HepG2 (cell line): ENCODE measurements around the gene MBD5. TPM values are rescaled to one million over a fixed set of nuclear protein-coding genes. Genes with fewer than 3 reads are reported as not detected.

Experiments used
- ATAC-seq: fragments of 200-7000 bp; cut with Tn5 transposase; 3 replicates; pipeline ENCODE4 v1.9.1; 2020; ENCODE audit warnings: mild to moderate bottlenecking, moderate library complexity
- BruUV-seq: library from RNA; stranded (reverse); fragments of 400-500 nt; replicated peaks from 2 replicates; lab custom pipeline; 2021; lab: Mats Ljungman, UMichigan
- CTCF ChIA-PET: fragments of 300-600 bp; formaldehyde crosslinking; extraction: SDS; loops from one replicate; lab custom pipeline; 2021; ENCODE audit warnings: low total read pairs, inconsistent platforms, low intra/inter-chr PET ratio; lab: Yijun Ruan, JAX
- POLR2A ChIA-PET: fragments of 350-600 bp; sonication (Branson Sonifier 250); formaldehyde crosslinking; loops from one replicate; lab custom pipeline; 2020; ENCODE audit warnings: antibody characterized with exemption, inconsistent platforms; lab: Yijun Ruan, JAX
- DNase-seq: peaks from one replicate; pipeline ENCODE4 v3.0.0-alpha.2; 2015; ENCODE audit warnings: low spot score
- FAIRE-seq: peaks from 3 replicates; lab custom pipeline; 2011; peaks lifted over from hg19 to GRCh38; lab: Jason Lieb, UNC
- H2AFZ ChIP-seq: one replicate; pipeline ENCODE4 v1.6.1; 2011; ENCODE audit warnings: low read length, inconsistent platforms
- H3K27ac ChIP-seq: fragments of 300-600 bp; 3 replicates; pipeline ENCODE4 v1.8.0; 2011; ENCODE audit warnings: mixed run types, mild to moderate bottlenecking, mixed read lengths, low read length, inconsistent platforms; ENCODE audit not compliant: insufficient read depth; ENCODE audit errors: extremely low read length
- H3K27me3 ChIP-seq, 2 experiments: fragments of 200-600 bp in 1 of 2; 2 replicates in 1 of 2; 3 replicates in 1 of 2; pipeline versions ENCODE4 v1.6.0 to v1.8.0; 2011; ENCODE audit warnings: low read length in 2 of 2, mild to moderate bottlenecking in 2 of 2, moderate library complexity in 2 of 2, inconsistent platforms in 1 of 2; ENCODE audit not compliant: insufficient read depth in 2 of 2, control insufficient read depth in 1 of 2
- H3K36me3 ChIP-seq, 2 experiments: fragments of 200-600 bp in 1 of 2; replicated peaks in 1 of 2; 2 replicates in 1 of 2; 3 replicates in 1 of 2; pipeline versions ENCODE4 v1.5.1 to v1.8.0; 2011; ENCODE audit warnings: low read length in 2 of 2, inconsistent platforms in 1 of 2; ENCODE audit not compliant: insufficient read depth in 2 of 2, control insufficient read depth in 1 of 2
- H3K4me1 ChIP-seq: 2 replicates; pipeline ENCODE4 v1.5.1; 2012; ENCODE audit warnings: low read length, inconsistent platforms; ENCODE audit not compliant: insufficient read depth
- H3K4me2 ChIP-seq: 2 replicates; pipeline ENCODE4 v1.6.0; 2011; ENCODE audit warnings: low read depth, low read length, inconsistent platforms
- H3K4me3 ChIP-seq, 3 experiments: fragments of 200-600 bp in 1 of 3; sonication (generic), shearing (Covaris generic) in 1 of 3; replicated peaks in 1 of 3; 2 replicates each; pipeline ENCODE4 v1.5.1; 2011 to 2016; ENCODE audit warnings: low read length in 3 of 3, inconsistent platforms in 2 of 3, low read depth in 2 of 3, mild to moderate bottlenecking in 2 of 3, control low read depth in 1 of 3, mixed read lengths in 1 of 3; ENCODE audit not compliant: insufficient read depth in 1 of 3
- H3K79me2 ChIP-seq: one replicate; pipeline ENCODE4 v1.6.1; 2011; ENCODE audit warnings: low read length, inconsistent platforms; ENCODE audit not compliant: insufficient read depth
- H3K9ac ChIP-seq: 2 replicates; pipeline ENCODE4 v1.6.0; 2011; ENCODE audit warnings: mild to moderate bottlenecking, low read depth, low read length, inconsistent platforms; ENCODE audit not compliant: insufficient read depth
- H3K9me3 ChIP-seq: 2 replicates; pipeline ENCODE4 v1.5.1; 2012; ENCODE audit warnings: mild to moderate bottlenecking, low read length
- H4K20me1 ChIP-seq: 2 replicates; pipeline ENCODE4 v1.6.0; 2011; ENCODE audit warnings: inconsistent platforms, mild to moderate bottlenecking, low read length, moderate library complexity; ENCODE audit not compliant: insufficient read depth
- CENPX ChIP-seq: sonication (generic); formaldehyde crosslinking; IDR thresholded peaks from 2 replicates; pipeline ENCODE4 v1.9.0; 2021; ENCODE audit warnings: mild to moderate bottlenecking, missing genetic modification reagents, moderate library complexity
- MYC ChIP-seq: sonication (generic); formaldehyde crosslinking; IDR thresholded peaks from 2 replicates; pipeline ENCODE4 v1.9.0; 2021; ENCODE audit warnings: missing genetic modification reagents, borderline replicate concordance
- NFYC ChIP-seq: IDR thresholded peaks from 2 replicates; pipeline ENCODE4 v1.6.1; 2016; ENCODE audit warnings: missing genetic modification reagents, missing compliant biosample characterization
- RFX3 ChIP-seq: IDR thresholded peaks from 2 replicates; pipeline ENCODE4 v1.6.1; 2016; ENCODE audit warnings: missing biosample characterization, missing genetic modification reagents
- SRF ChIP-seq: IDR thresholded peaks from 2 replicates; pipeline ENCODE4 v1.6.1; 2011; ENCODE audit warnings: mild to moderate bottlenecking, low read depth, low read length, moderate library complexity
- YEATS4 ChIP-seq: sonication (generic); formaldehyde crosslinking; IDR thresholded peaks from 2 replicates; pipeline ENCODE4 v1.4.0; 2020; ENCODE audit warnings: missing genetic modification reagents, borderline replicate concordance
- ZEB1 ChIP-seq: IDR thresholded peaks from 2 replicates; pipeline ENCODE4 v1.6.1; 2012; ENCODE audit warnings: mild to moderate bottlenecking, low read depth, inconsistent platforms; ENCODE audit not compliant: insufficient replicate concordance
- ZFP82 ChIP-seq: sonication (generic); formaldehyde crosslinking; IDR thresholded peaks from 2 replicates; pipeline ENCODE4 v1.5.1; 2020; ENCODE audit warnings: mild to moderate bottlenecking, missing genetic modification reagents, borderline replicate concordance
- ZSCAN25 ChIP-seq: sonication (generic); formaldehyde crosslinking; IDR thresholded peaks from 2 replicates; pipeline ENCODE4 v1.8.0; 2022; ENCODE audit warnings: mild to moderate bottlenecking, missing genetic modification reagents
- WGBS: methylation state at CpG from one replicate; pipeline ENCODE4 v1.1.6; 2017; ENCODE audit warnings: low lambda C conversion rate; 5-methylcytosine and 5-hydroxymethylcytosine counted together
- in situ Hi-C: cut with HindIII; loops from 2 replicates; pipeline ENCODE4 v1.10.0; 2017; ENCODE audit warnings: low pct_unique_long_range_greater_than_20kb; ENCODE audit not compliant: extremely low pct_ligation_motif_present
- intact Hi-C: fragments of 100-400 bp; cut with micrococcal nuclease; formaldehyde crosslinking; loops from one replicate; pipeline ENCODE4 v1.10.0; 2022; ENCODE audit not compliant: unreplicated experiment
- polyA plus RNA-seq, 8 experiments: library from polyadenylated mRNA; depleted of rRNA in 3 of 8; stranded (reverse) in 7 of 8; unstranded in 1 of 8; fragments of >200 nt; fragmentation: Illumina TruSeq in 4 of 8; extraction: Trizol in 4 of 8; gene quantifications; 2 replicates each; pipeline versions ENCODE4 v1.2.1 to v1.2.3, GENCODE V29; 2011 to 2016; ENCODE audit warnings: low read depth in 4 of 8, missing spikeins in 1 of 8, mixed read lengths in 1 of 8; ENCODE audit not compliant: insufficient read depth in 1 of 8
- total RNA-seq, 5 experiments: library from RNA; depleted of rRNA; stranded (reverse); fragments of >200 nt; fragmentation: Illumina TruSeq; extraction: Trizol; gene quantifications; 2 replicates each; pipeline ENCODE4 v1.2.3, GENCODE V29; 2016; ENCODE audit warnings: low read depth in 1 of 5
- TF ChIP-seq, protein P1 (sequence below): sonication (generic); formaldehyde crosslinking; IDR thresholded peaks from 2 replicates; pipeline ENCODE4 v1.5.0; 2020; ENCODE audit warnings: missing genetic modification reagents
- TF ChIP-seq, protein P2 (sequence below): sonication (generic); formaldehyde crosslinking; IDR thresholded peaks from 2 replicates; pipeline ENCODE4 v1.5.0; 2020; ENCODE audit warnings: missing genetic modification reagents
- TF ChIP-seq, protein P3 (sequence below): sonication (generic); formaldehyde crosslinking; IDR thresholded peaks from 2 replicates; pipeline ENCODE4 v1.8.0; 2022; ENCODE audit warnings: low read depth, missing genetic modification reagents
- TF ChIP-seq, protein P4 (sequence below): sonication (generic); formaldehyde crosslinking; IDR thresholded peaks from 2 replicates; pipeline ENCODE4 v1.4.0; 2020; ENCODE audit warnings: missing genetic modification reagents, borderline replicate concordance
- TF ChIP-seq, protein P5 (sequence below): IDR thresholded peaks from 2 replicates; pipeline ENCODE4 v1.6.1; 2012; ENCODE audit warnings: inconsistent platforms
- TF ChIP-seq, protein P6 (sequence below): sonication (generic); formaldehyde crosslinking; IDR thresholded peaks from 2 replicates; pipeline ENCODE4 v1.4.0; 2020; ENCODE audit warnings: mild to moderate bottlenecking, missing genetic modification reagents
- TF ChIP-seq, protein P7 (sequence below): sonication (generic); formaldehyde crosslinking; IDR thresholded peaks from 2 replicates; pipeline ENCODE4 v1.8.1; 2022; ENCODE audit warnings: mild to moderate bottlenecking, missing genetic modification reagents

MBD5 gene
- total and polyA plus RNA-seq, 2 of the 13 experiments (the other 11 are each of a cell fraction or from before 2014, with no cell fraction given), result 13.5 to 26.4 TPM

DNA sequence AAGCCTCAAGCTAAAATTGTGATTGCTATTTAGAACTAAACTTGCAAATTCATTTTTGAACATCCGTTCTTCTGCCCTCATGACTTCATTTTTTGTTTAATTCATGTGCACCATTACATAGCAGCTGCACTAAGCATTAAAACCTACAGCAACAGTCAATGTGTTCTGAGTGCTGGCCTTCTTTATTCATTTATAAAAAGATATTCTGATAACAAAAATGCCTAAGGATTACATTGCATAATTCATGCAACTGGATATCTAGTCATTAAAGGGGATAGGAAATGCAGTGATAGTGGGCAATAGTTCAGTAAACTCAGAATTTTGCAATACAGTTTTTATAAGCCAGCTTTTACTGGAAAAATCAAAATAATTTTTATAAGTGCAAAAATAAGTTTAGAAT, 329.3 kb downstream of the MBD5 start:
- in situ Hi-C loops, result no loop called here
- no peak for FAIRE-seq
- no peak overlapping the region for H3K27ac ChIP-seq
- WGBS, result 81% methylated on average over 1 of the region's 1 CpG
- no peaks in the 10 kb centered on the region for H3K79me2 ChIP-seq
- intact Hi-C loops, result no loop called here
- no peak for DNase-seq
- BruUV-seq, result no TSS peak
- H3K4me2 ChIP-seq, result no peak overlapping the region
- CTCF ChIA-PET, result no interaction called here
- ATAC-seq, result no peak
- no peaks in the 10 kb centered on the region for H4K20me1 ChIP-seq
- H3K27me3 ChIP-seq, result no peaks in the 10 kb centered on the region; a peak in 1 of 5 replicates
- H2AFZ ChIP-seq, result no peak overlapping the region
- no peaks in the 10 kb centered on the region for H3K36me3 ChIP-seq
- H3K4me3 ChIP-seq, result no peak overlapping the region
- H3K4me1 ChIP-seq, result peaks cover 8% of the 10 kb centered on the region
- H3K9ac ChIP-seq, result no peak overlapping the region
- H3K9me3 ChIP-seq, result no peaks in the 10 kb centered on the region
- no peak for TF ChIP-seq ZFP82 (CRISPR knock-in tag)
- TF ChIP-seq, protein P1, sequence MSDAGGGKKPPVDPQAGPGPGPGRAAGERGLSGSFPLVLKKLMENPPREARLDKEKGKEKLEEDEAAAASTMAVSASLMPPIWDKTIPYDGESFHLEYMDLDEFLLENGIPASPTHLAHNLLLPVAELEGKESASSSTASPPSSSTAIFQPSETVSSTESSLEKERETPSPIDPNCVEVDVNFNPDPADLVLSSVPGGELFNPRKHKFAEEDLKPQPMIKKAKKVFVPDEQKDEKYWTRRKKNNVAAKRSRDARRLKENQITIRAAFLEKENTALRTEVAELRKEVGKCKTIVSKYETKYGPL, result no peak
- TF ChIP-seq, protein P2, sequence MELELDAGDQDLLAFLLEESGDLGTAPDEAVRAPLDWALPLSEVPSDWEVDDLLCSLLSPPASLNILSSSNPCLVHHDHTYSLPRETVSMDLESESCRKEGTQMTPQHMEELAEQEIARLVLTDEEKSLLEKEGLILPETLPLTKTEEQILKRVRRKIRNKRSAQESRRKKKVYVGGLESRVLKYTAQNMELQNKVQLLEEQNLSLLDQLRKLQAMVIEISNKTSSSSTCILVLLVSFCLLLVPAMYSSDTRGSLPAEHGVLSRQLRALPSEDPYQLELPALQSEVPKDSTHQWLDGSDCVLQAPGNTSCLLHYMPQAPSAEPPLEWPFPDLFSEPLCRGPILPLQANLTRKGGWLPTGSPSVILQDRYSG, result no peak
- no peak for TF ChIP-seq CENPX (CRISPR knock-in tag)
- TF ChIP-seq RFX3 (CRISPR knock-in tag), result no peak
- TF ChIP-seq ZSCAN25, result no peak
- TF ChIP-seq, protein P3, sequence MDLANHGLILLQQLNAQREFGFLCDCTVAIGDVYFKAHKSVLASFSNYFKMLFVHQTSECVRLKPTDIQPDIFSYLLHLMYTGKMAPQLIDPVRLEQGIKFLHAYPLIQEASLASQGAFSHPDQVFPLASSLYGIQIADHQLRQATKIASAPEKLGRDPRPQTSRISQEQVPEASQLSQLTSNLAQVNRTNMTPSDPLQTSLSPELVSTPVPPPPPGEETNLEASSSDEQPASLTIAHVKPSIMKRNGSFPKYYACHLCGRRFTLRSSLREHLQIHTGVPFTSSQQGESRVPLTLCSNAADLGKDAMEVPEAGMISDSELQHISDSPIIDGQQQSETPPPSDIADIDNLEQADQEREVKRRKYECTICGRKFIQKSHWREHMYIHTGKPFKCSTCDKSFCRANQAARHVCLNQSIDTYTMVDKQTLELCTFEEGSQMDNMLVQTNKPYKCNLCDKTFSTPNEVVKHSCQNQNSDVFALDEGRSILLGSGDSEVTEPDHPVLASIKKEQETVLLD (CRISPR knock-in tag), result no peak
- no peak for TF ChIP-seq NFYC
- TF ChIP-seq, protein P4, sequence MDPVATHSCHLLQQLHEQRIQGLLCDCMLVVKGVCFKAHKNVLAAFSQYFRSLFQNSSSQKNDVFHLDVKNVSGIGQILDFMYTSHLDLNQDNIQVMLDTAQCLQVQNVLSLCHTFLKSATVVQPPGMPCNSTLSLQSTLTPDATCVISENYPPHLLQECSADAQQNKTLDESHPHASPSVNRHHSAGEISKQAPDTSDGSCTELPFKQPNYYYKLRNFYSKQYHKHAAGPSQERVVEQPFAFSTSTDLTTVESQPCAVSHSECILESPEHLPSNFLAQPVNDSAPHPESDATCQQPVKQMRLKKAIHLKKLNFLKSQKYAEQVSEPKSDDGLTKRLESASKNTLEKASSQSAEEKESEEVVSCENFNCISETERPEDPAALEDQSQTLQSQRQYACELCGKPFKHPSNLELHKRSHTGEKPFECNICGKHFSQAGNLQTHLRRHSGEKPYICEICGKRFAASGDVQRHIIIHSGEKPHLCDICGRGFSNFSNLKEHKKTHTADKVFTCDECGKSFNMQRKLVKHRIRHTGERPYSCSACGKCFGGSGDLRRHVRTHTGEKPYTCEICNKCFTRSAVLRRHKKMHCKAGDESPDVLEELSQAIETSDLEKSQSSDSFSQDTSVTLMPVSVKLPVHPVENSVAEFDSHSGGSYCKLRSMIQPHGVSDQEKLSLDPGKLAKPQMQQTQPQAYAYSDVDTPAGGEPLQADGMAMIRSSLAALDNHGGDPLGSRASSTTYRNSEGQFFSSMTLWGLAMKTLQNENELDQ, result no peak
- TF ChIP-seq, protein P5, sequence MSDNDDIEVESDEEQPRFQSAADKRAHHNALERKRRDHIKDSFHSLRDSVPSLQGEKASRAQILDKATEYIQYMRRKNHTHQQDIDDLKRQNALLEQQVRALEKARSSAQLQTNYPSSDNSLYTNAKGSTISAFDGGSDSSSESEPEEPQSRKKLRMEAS, result no peak
- no peak for TF ChIP-seq SRF
- TF ChIP-seq, protein P6, sequence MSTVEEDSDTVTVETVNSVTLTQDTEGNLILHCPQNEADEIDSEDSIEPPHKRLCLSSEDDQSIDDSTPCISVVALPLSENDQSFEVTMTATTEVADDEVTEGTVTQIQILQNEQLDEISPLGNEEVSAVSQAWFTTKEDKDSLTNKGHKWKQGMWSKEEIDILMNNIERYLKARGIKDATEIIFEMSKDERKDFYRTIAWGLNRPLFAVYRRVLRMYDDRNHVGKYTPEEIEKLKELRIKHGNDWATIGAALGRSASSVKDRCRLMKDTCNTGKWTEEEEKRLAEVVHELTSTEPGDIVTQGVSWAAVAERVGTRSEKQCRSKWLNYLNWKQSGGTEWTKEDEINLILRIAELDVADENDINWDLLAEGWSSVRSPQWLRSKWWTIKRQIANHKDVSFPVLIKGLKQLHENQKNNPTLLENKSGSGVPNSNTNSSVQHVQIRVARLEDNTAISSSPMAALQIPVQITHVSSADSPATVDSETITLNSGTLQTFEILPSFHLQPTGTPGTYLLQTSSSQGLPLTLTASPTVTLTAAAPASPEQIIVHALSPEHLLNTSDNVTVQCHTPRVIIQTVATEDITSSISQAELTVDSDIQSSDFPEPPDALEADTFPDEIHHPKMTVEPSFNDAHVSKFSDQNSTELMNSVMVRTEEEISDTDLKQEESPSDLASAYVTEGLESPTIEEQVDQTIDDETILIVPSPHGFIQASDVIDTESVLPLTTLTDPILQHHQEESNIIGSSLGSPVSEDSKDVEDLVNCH (CRISPR knock-in tag), result no peak
- TF ChIP-seq ZEB1, result no peak
- no peak for TF ChIP-seq YEATS4 (CRISPR knock-in tag)
- no peak for TF ChIP-seq MYC (CRISPR knock-in tag)
- TF ChIP-seq, protein P7, sequence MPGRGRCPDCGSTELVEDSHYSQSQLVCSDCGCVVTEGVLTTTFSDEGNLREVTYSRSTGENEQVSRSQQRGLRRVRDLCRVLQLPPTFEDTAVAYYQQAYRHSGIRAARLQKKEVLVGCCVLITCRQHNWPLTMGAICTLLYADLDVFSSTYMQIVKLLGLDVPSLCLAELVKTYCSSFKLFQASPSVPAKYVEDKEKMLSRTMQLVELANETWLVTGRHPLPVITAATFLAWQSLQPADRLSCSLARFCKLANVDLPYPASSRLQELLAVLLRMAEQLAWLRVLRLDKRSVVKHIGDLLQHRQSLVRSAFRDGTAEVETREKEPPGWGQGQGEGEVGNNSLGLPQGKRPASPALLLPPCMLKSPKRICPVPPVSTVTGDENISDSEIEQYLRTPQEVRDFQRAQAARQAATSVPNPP, result no peak
- POLR2A ChIA-PET, result no interaction called here
